BLaER1 treated with 17β-estradiol and CSF1 and Interleukin-3, amounts not matched to agents 10 nM and 100 nM (cell line): Measurements from ENCODE around the gene CXXC4.
A peak's percentile ranks its signal among the peaks of the same experiment; 100 is the strongest.

Source experiments
- H3K27ac ChIP-seq, 11 experiments: shearing (Covaris generic); formaldehyde crosslinking; 2 replicates each; pipeline ENCODE4 v1.8.1; 2022
- H3K27me3 ChIP-seq, 11 experiments: shearing (Covaris generic); formaldehyde crosslinking; 2 replicates each; pipeline ENCODE4 v1.8.1; 2022
- H3K36me3 ChIP-seq, 11 experiments: shearing (Covaris generic); formaldehyde crosslinking; 2 replicates each; pipeline ENCODE4 v1.8.1; 2022
- H3K4me1 ChIP-seq, 10 experiments: shearing (Covaris generic); formaldehyde crosslinking; 2 replicates each; pipeline ENCODE4 v1.8.1; 2022
- H3K4me2 ChIP-seq, 11 experiments: shearing (Covaris generic); formaldehyde crosslinking; 2 replicates each; pipeline ENCODE4 v1.8.1; 2022
- H3K4me3 ChIP-seq, 10 experiments: shearing (Covaris generic); formaldehyde crosslinking; 2 replicates each; pipeline ENCODE4 v1.8.1; 2022
- H3K9ac ChIP-seq, 11 experiments: shearing (Covaris generic); formaldehyde crosslinking; 2 replicates each; pipeline ENCODE4 v1.8.1; 2022
- H3K9me3 ChIP-seq, 11 experiments: shearing (Covaris generic); formaldehyde crosslinking; replicated peaks in 1 of 11; 2 replicates each; pipeline ENCODE4 v1.8.1; 2022
- H4K20me1 ChIP-seq, 11 experiments: shearing (Covaris generic); formaldehyde crosslinking; 2 replicates each; pipeline ENCODE4 v1.8.1; 2022
- Cebpa-rat ChIP-seq, 11 experiments: shearing (Covaris generic); IDR thresholded peaks; 2 replicates each; pipeline ENCODE4 v1.8.1; 2022

CXXC4 gene

DNA sequence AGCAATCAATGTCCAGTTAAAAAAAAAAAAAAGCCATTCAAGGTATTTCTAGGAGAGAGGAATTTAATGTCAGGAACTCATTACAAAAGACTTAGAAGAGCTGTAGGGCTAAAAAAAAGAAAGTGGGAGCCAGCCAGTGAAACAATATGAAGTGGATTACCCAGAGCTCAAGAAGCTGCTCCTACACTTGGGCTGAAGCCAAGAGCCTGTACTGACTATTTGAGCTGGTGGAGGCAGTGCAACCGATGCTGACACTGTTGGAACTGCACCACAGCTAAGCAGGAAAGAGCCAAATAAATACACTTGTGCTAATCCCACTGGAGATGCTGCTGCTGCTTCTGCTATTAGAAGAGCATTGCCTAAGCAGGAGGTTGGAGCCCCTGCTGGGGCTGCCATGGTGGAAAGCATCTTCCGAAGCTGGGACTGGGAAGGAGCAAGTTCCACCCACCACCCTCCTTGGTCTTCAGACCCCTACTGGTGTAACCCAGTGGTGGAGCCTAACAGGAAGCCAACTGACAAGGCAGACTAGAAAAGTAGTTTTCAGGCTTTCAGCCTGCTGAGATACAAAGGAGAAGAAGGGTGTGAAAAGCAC, 65.4 kb downstream of the CXXC4 start:
- peaks cover 0 to 16% (median 8%) of the 10 kb centered on the region in 11 experiments; a peak in 10 of 22 replicates for H3K9me3 ChIP-seq
- H3K36me3 ChIP-seq = no peaks in the 10 kb centered on the region
- no peaks in the 10 kb centered on the region for H4K20me1 ChIP-seq
- H3K9ac ChIP-seq = no peak overlapping the region
- H3K27me3 ChIP-seq = no peaks in the 10 kb centered on the region
- peaks cover 0 to 12% (median 6%) of the 10 kb centered on the region in 10 experiments; a peak in 5 of 20 replicates for H3K4me1 ChIP-seq
- H3K4me3 ChIP-seq = no peak overlapping the region
- no peak overlapping the region for H3K27ac ChIP-seq
- TF ChIP-seq Cebpa-rat (IDR thresholded peaks at IDR 0.05) = no peak
- H3K4me2 ChIP-seq = no peak overlapping the region

DNA sequence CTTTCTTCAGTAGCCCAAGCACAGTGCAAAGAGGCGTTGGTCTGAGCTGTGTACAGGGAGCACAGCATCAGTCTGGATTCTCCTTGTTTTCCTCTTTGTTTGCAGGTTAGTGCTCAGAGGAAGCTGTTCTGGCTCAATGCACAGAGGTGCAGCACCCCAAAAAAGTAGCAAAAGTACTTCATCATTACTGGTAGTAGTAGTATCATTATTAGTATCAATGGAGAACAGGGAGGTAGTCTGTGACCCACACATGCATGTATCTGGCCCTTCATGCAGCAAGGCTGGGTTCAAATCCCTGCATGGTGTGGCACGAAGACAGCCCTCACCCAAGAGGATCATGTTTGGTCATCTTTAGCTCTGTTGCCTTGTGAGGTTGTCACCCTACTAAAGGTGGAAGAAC, 68.7 kb downstream of the CXXC4 start:
- no peak overlapping the region for H3K4me2 ChIP-seq
- H3K27ac ChIP-seq = no peak overlapping the region
- no peaks in the 10 kb centered on the region for H3K27me3 ChIP-seq
- H3K9ac ChIP-seq = no peak overlapping the region
- H3K4me3 ChIP-seq = no peak overlapping the region
- H4K20me1 ChIP-seq = no peaks in the 10 kb centered on the region
- peaks cover 0 to 13% (median 8%) of the 10 kb centered on the region in 11 experiments; a peak in 10 of 22 replicates for H3K9me3 ChIP-seq
- H3K36me3 ChIP-seq = no peaks in the 10 kb centered on the region
- no peak for TF ChIP-seq Cebpa-rat (IDR thresholded peaks at IDR 0.05)
- peaks cover 0 to 14% (median 6%) of the 10 kb centered on the region in 10 experiments; a peak in 5 of 20 replicates for H3K4me1 ChIP-seq

DNA sequence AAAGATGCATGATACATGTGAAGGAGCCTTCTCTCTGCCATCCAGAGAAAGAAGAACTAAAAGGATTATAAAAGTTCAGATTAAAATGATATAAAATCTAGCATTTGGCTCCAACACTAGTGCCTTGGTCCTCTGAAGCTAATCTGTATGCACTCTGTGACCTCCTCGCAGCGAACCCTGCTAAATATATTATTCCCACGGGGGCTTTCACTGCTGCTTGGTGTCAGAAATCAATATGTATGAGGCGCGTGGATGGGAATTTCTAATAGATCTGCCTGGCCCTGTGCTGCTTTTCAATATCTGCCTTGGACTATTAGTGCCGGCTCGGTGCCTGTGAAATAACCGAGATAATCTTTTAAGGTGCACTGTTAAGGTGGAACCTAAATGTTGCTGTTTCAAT, 69.7 kb downstream of the CXXC4 start:
- Histone ChIP-seq H3K4me1 (peaks cover 0 to 14% (median 6%) of the 10 kb centered on the region in 10 experiments; a peak in 5 of 20 replicates), H3K9ac (peak overlapping the region in 1 of 11 experiments; percentile 23; a peak in 2 of 22 replicates), H4K20me1 (no peaks in the 10 kb centered on the region), H3K27ac (no peak overlapping the region), H3K9me3 (peaks cover 0 to 13% (median 8%) of the 10 kb centered on the region in 11 experiments; a peak in 9 of 22 replicates), H3K4me2 (peak overlapping the region; percentile 31 to 59 (median 53); a peak in 19 of 22 replicates), H3K27me3 (no peaks in the 10 kb centered on the region), H3K36me3 (no peaks in the 10 kb centered on the region), H3K4me3 (peak overlapping the region in 5 of 10 experiments; percentile 12 to 38 (median 23); a peak in 7 of 20 replicates)
- TF ChIP-seq Cebpa-rat (IDR thresholded peaks at IDR 0.05) = no peak

DNA sequence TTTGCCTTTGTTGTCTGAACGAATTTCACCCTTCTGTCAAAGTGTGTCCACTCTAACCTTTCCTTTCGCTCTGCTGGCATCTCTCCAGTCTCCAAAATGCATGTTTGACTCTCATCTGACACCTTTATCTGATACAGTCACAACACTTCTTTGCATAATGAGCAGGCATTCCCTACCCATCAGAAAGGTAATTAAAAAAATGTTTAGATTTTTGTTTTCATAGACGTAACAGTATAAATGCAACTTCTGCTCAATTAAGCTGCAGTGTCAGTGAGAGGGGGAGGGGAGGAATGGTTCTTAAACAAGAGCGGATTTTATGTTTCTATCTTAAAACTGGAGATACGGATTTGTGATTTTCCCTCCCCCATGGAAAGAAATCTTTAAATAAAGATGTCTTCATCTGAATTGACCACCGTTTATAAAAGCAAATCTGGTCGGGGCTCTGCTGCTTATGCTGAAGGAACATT, 70.2 kb downstream of the CXXC4 start:
- Histone ChIP-seq H3K36me3 (no peaks in the 10 kb centered on the region), H3K9ac (peak overlapping the region in 1 of 11 experiments; percentile 23; a peak in 1 of 22 replicates), H3K4me3 (peak overlapping the region in 5 of 10 experiments; percentile 12 to 38 (median 23); a peak in 7 of 20 replicates), H3K27ac (no peak overlapping the region), H4K20me1 (no peaks in the 10 kb centered on the region), H3K9me3 (peaks cover 0 to 13% (median 8%) of the 10 kb centered on the region in 11 experiments; a peak in 9 of 22 replicates), H3K4me1 (peaks cover 0 to 14% (median 6%) of the 10 kb centered on the region in 10 experiments; a peak in 5 of 20 replicates), H3K27me3 (no peaks in the 10 kb centered on the region), H3K4me2 (peak overlapping the region; percentile 31 to 59 (median 53); a peak in 20 of 22 replicates)
- no peak for TF ChIP-seq Cebpa-rat (IDR thresholded peaks at IDR 0.05)

- H3K4me2 ChIP-seq = no peak overlapping the region
- no peaks in the 10 kb centered on the region for H3K9me3 ChIP-seq
- H3K4me1 ChIP-seq = peaks cover 0 to 14% (median 6%) of the 10 kb centered on the region in 10 experiments; a peak in 5 of 20 replicates
- H3K4me3 ChIP-seq = no peak overlapping the region
- TF ChIP-seq Cebpa-rat (IDR thresholded peaks at IDR 0.05) = no peak
- H4K20me1 ChIP-seq = no peaks in the 10 kb centered on the region
- no peak overlapping the region for H3K27ac ChIP-seq
- H3K36me3 ChIP-seq = no peaks in the 10 kb centered on the region
- H3K9ac ChIP-seq = no peak overlapping the region
- H3K27me3 ChIP-seq = no peaks in the 10 kb centered on the region
Observed at GRCh38 chr4:104421566-104421965, 73.1 kb downstream of the CXXC4 start.

GRCh38 chr4:104420766-104421165, 73.9 kb downstream of the CXXC4 start:
- Histone ChIP-seq H3K27me3 (no peaks in the 10 kb centered on the region), H3K4me2 (no peak overlapping the region), H3K9me3 (no peaks in the 10 kb centered on the region), H3K27ac (no peak overlapping the region), H3K9ac (no peak overlapping the region), H3K4me3 (no peak overlapping the region), H3K36me3 (no peaks in the 10 kb centered on the region), H3K4me1 (peaks cover 0 to 14% (median 6%) of the 10 kb centered on the region in 10 experiments; a peak in 5 of 20 replicates), H4K20me1 (no peaks in the 10 kb centered on the region)
- no peak for TF ChIP-seq Cebpa-rat (IDR thresholded peaks at IDR 0.05)
